ELF-1 (cell line): ENCODE data around the gene MMP17.
"Not testable (repeated sequence)": the region's sequence is repeated elsewhere in the genome, so short reads cannot be mapped to it uniquely, and the experiment has no call there.

ENCODE experiments used
- DNase-seq: peaks from one replicate; pipeline ENCODE4 v3.0.0-alpha.2; 2016; ENCODE audit warnings: low read depth, low spot score

Gene MMP17

GRCh38 chr12:131799828-131800593, 28.2 kb upstream of the MMP17 start:
- peak; percentile 50 for DNase-seq

GRCh38 chr12:131800594-131801135, 27.5 kb upstream of the MMP17 start:
- DNase-seq = no peak

GRCh38 chr12:131801254-131801866, 26.8 kb upstream of the MMP17 start:
- no peak for DNase-seq

- DNase-seq = no peak
Measured at GRCh38 chr12:131803961-131804521, 24.2 kb upstream of the MMP17 start.

GRCh38 chr12:131805421-131805820, 22.8 kb upstream of the MMP17 start:
- no peak for DNase-seq

- no peak for DNase-seq
Measured at GRCh38 chr12:131806674-131807073, 21.5 kb upstream of the MMP17 start.

- DNase-seq = peak; percentile 71
Measured at GRCh38 chr12:131808744-131809371, 19.3 kb upstream of the MMP17 start.

- DNase-seq = not testable (repeated sequence)
Measured at GRCh38 chr12:131809476-131810254, 18.5 kb upstream of the MMP17 start.

- peak; percentile 57 for DNase-seq
Measured at GRCh38 chr12:131810726-131811125, 17.5 kb upstream of the MMP17 start.

GRCh38 chr12:131815131-131815530, 13.1 kb upstream of the MMP17 start:
- no peak for DNase-seq

GRCh38 chr12:131816495-131816894, 11.7 kb upstream of the MMP17 start:
- no peak for DNase-seq

- no peak for DNase-seq
Measured at GRCh38 chr12:131817241-131817640, 11.0 kb upstream of the MMP17 start.

- DNase-seq = no peak
Measured at GRCh38 chr12:131818821-131819585, 9.2 kb upstream of the MMP17 start.

GRCh38 chr12:131824450-131824849, 3.7 kb upstream of the MMP17 start:
- no peak for DNase-seq

- no peak for DNase-seq
Measured at GRCh38 chr12:131825146-131825892, 2.9 kb upstream of the MMP17 start.

- DNase-seq = no peak
Measured at GRCh38 chr12:131826097-131826928, 1.9 kb upstream of the MMP17 start.

GRCh38 chr12:131828671-131829355, 620 bp downstream of the MMP17 start:
- DNase-seq = no peak

GRCh38 chr12:131829356-131829747, 1.2 kb downstream of the MMP17 start:
- DNase-seq = peak; percentile 67
